Measurements from ENCODE around the gene SPATA21.
"Not testable (repeated sequence)": the region's sequence is repeated elsewhere in the genome, so short reads cannot be mapped to it uniquely, and the experiment has no call there.

SPATA21 gene, protein sequence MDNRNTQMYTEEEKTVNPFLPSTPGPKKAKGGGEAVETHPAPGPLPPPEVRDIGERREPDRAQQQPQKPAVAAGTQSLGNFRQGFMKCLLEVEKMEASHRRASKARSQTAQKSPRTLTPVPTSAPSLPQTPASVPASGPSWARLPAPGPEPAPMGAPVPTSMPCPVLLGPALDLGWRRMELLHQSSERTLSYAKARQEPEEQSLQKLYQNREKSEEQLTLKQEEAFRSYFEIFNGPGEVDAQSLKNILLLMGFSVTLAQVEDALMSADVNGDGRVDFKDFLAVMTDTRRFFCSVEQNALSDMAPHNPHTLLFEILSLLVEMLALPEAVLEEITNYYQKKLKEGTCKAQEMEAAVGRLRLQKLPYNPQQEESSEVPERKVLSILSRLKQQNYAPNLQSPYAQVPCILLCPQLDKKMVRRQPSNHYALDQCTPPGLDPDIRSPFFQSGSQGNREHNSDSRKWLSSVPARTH

DNA sequence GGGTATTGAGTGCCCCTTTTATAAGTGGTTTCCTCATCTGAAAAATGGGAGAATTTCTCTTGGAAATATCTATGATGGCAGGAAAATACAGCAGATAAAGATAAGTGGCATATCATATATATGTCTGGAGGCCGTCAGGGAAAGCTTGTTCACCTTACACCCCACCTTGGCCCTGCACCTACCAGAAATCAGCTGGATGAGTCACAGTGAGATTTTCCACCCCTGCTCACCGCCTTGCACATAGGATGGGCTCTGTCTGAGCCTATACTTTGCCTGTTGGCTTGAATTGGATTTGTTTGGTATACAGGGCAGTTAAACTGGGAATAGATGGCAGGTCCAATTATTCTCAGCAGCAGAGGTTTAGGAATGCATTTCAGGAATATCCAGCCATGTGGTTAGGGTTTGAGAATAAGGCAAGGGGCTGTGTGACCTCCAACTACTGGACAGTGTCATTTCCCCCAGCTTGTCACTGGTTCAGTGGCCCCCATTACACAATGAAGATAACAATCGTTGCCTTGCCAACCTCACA lies at the start of gene SPATA21:
SPATA21 (minus strand) TSS at position 479 of the 529 bp plus-strand sequence. CDS start 6,053 bp downstream, outside the sequence.
- no peak for DNase-seq

DNA sequence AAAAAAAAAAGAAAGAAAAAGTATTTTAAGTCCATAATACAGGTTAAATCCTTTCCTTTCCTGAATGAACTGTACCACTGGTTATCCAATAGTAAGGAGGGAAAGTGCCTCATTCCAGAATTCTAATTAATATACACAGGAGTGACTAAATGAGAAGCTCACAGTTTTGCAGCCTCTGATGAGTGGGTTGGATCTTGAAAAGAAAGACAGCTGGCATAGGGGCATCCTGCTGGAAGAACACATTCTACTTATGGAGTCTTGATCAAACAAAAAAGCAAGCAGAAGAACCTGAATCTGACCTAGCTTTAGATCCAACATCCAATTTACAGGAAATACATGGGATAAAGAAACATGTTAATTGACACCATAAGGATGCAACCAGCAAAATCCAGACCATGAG lies 49.8 kb upstream of the SPATA21 start:
- not testable (repeated sequence) for DNase-seq

DNA sequence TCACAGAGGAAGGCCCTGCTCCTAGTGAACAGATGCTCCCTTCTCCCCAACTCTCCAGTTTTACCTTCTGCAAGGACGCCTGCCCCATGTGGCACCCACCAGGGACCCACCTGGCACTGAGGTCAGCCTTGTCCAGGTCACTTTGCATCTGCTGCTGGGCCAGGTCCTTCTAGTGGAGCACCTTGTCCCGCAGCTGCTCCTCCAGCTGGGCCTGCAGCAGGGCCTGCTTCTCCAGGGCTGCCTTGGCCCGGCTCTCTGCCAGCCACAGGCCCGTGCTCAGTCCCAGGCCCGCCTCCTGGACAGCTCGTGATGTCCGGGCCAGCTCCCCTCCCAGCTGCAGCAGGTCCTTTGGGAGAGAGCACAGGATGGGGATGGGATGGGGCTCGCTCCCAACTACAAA lies 49.1 kb upstream of the SPATA21 start:
- not testable (repeated sequence) for DNase-seq

DNA sequence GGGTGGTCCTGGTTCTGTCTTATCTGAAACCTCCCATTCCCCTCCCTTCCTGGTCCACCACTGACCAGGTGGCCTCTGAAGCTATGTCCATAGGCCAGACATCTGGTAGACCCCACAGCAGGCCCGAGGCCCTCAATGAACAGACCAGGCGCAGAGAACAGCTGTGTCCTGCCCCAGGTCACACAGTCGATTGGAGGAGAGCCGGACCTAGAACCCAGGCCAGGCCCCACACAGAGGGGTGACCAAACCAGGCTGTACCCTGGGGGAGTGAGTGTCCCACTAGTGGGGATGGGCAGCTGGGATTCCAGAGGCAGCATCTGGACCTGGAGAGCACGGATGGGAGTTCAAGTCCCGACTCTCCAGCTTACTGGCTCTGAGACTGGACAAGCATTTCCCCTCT lies 47.7 kb upstream of the SPATA21 start:
- DNase-seq: no peak

DNA sequence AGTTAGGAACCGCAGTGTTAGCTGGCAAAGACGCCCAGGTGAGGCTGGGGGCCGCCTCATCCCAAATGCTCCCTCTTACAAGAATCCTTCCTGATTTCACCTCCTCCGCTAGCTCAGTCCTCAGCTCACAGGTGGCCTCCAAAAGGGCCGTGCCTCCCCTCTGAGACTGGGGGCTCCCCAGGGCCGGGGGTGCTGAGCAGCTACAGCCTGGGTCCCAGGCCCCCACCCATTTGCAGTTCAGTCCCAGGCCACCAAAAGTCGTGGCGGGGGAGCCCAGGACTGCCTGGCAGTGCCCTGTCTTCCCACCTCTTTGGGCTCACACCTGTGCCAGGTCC lies 47.2 kb upstream of the SPATA21 start:
- no peak for DNase-seq

DNA sequence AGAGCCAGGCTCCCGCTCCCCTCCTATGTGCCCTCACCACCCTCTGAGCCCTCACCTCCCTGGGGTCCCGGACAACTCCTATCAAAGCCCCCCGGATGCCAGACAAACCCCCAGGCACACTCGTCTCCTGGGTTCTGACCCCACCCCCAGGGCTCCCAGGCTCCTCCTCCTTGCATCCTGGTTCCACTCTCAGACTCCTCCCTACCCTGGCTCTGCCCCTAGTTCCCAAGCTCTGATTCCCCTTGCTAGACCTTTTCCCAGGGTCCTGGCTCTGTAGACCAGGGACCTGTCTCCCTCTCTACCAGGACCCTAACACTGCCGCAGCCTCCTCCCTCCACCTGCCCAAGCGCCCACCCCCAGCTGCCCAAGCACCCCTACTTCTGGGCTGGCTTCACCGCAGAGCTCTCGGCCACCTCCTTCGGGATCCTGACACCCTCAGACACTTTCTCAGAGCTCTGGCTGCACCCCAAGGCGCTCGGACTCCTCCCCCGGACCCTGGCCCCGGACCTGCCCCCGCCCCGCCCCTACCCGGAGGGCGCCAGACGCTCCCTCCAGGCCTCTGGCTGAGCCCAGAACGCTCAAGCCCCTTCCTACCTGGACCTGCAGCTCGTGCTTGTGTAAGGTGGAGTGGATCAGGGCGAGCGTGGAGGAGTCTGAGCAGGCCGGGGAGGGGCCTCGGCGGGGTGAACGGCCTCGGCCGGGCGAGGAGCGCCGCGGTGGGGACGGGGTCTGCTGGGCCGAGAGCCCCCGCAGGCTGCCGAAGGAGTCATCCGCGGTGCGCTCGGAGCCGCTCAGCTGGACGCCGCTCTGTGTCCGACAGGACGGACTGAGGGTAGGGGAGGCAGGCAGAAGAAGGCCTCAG lies 46.6 kb upstream of the SPATA21 start:
- not testable (repeated sequence) for DNase-seq

DNA sequence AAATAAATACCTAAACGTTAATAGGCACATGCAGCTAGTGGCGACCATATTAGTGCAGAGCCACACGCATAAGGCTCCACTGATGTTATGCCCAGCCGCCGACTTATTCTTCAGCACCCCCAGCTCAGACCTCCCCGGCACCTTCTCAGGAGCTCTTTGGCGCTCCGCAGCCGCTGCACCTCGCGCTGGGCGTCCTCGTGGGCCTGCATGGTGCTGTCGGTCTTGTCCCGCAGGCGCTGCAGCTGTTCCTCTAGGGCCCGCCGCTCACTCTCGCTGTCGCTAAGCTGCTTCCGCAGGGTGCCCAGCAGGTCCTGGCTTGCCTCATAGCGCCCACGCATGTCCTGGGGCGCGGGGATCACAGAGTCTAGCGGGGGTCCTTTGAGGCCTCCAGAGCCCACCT lies 45.9 kb upstream of the SPATA21 start:
- not testable (repeated sequence) for DNase-seq

DNA sequence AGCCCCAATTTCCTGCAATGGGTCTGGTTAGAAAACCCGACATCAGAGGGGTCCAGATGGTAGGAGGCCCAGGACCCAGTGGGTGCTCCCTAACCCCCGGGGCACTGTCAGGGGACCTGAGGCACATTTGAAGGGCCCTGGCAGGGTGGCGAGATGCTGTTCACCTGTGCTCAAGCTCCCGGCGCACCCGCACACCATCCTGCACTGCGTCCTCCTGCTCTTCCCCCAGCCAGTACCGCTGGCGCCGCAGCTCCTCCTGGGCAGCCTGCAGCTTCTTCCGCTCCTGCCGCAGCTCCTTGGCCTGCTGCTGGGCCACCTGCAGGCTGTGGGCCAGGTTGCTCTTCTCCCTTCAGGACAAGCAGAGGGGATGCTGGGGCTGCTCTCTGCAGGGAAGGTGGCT lies 40.9 kb upstream of the SPATA21 start:
- DNase-seq: no peak

DNA sequence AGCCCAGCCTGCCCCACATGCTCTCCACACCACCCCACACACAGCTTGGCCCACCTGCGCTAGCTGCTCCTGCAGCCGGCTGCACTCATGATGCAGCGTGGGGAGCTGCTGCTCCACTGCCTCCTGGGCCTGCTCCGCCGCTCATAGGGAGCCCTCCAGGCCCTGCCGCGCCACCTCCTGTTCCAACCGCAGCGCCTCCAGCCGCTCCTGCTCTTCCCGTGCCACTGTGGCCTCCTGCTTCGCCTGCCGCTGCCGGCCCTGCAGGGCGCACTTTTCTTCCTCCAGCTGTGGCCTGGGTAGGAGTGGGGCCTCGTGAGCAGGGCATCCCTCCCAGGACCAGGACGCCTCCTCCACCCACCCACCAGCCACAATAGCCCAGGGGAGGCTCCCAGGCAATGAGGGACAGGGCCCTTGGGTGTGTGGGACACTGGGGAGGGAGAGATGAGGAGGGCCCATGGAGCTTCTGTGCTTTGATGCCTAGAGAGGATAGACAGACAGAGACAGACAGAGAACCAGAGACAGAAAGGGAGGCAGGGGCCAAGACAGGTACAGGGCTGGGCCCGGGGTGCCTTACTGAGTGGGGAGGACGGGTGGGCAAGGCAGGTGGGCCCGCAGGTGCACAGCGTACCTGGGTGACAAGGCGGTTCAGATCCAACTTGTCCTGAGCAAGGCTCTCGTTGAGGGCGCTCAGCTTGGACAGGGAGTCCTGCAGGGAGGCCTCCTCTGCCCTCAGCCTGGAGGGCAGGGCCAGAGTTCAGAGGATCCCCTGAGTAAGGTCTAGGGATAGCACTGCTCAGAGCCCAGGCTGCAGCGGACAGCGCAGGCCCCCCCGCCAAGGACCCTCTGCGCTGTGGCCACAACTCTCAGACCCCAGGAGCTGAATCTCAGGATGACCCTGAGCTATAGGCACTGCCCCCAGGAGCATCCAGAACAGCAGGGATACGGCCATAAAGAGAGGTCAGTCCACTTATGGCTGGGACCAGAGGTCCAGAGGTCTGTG lies 38.8 kb upstream of the SPATA21 start:
- not testable (repeated sequence) for DNase-seq

DNA sequence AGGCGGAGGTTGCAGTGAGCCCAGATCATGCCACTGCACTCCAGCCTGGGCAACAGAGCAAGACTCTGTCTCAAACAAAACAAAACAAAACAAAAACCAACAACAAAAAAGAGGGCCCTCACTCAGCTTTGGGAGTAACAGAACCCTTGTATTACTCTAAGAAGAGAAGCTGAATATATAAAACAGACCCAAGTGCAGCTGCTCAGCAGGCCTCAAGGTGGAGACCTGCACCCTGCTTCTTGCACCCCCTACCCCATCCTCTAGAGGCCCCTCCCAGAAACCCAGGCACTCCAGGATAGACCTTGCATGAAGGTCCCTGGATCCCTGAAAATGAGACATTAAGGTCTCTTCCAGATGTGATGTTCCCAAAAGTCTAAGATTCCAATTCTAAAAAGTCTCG lies 37.7 kb upstream of the SPATA21 start:
- DNase-seq: not testable (repeated sequence)

DNA sequence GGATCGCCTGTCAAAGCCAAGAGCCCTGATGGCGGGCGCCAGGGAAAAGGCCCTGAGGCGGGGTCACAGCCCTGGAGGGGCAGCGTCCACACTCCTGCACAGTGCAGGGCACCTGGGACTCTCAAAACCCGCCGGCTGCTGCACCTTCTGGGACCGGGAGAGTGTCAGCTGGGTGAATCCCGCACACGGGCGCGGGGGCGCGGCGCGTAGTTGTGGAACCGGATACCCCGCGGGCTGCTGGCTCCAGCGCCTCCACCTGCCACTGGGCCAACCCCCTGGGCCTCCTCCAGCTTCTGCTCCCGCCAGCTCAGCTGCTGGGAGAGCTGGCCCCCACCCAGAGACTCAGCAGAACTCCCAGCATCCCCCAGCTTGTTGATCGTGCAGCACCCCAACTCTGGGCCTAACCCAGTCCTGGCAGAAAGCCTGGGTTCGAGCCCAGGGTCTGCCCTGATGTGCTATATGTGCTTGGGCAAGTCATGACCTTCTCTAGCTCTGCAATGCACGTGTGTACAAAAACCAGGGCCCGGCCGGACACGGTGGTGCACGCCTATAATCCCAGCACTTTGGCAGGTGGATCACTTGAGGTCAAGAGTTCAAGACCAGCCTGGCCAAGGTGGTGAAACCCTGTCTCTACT lies 37.1 kb upstream of the SPATA21 start:
- DNase-seq: no peak

DNA sequence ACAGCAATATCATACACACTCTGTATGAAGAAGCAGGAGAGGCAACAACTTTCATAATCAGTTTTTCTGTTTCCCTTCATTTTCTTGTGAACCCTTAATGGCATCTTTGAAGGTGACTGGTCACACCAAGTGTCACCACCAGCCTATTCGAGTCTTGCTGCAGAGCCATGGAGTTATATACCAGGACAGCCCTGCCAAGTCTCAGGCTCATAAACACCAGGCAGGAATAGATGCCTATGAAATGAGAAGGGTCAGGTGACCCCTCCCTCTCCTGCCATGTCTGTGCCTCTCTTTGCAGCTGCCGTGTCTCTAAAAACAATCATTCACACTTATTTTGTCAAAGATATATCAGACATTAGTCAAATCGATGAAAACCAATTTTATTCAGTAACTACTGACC lies 31.3 kb upstream of the SPATA21 start:
- DNase-seq: no peak

DNA sequence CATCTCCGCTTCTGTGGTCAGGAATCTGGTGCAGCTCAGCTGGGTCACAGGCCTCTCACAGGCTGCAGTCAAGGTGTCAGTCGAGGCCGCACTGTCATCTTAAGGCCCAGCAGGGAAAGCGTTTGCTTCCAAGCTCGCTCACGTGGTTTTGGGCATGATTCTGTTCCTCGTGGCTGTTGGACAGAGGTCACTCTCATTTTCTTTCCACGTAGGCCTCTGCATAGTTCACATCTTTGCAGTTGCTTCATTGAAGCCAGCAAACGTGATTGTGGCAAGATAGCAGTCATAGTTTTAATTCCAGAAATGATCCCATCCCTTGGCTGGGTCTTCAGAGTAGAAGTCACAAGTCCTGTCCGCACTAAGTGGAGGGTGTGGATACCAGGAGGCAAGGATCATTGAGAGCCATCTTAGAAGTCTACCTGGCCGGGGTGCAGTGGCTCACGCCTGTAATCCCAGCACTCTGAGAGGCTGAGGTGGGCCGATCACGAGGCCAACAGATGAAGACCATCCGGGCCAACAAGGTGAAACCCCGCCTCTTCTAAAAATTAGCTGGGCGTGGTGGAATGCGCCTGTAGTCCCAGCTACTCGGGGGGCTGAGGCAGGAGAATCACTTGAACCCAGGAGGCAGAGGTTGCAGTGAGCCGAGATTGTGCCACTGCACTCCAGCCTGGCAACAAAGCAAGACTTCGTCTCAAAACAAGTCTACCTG lies 27.8 kb upstream of the SPATA21 start:
- no peak for DNase-seq

DNA sequence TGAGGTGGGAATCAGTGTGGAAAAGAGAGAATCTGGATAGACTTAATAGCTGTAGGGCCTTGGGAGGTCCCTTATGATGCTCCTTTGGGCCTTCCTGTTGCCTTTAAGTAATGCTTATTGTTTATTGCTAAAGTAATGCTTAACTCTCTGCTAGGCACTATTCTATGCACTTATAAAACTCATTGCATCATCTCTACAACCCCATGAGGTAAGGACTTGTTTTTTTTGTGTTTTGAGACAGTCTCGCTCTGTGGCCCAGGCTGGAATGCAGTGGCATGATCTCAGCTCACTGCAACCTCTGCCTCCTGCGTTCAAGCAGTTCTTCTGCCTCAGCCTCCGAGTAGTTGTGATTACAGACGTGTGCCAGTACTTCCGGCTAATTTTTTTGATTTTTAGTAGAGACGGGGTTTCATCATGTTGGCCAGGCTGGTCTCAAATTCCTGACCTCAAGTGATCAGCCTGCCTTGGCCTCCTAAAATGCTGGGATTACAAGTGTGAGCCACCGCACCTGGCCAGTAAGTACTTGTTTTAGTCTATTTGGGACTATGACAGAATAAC lies 25.6 kb upstream of the SPATA21 start:
- DNase-seq: no peak

DNA sequence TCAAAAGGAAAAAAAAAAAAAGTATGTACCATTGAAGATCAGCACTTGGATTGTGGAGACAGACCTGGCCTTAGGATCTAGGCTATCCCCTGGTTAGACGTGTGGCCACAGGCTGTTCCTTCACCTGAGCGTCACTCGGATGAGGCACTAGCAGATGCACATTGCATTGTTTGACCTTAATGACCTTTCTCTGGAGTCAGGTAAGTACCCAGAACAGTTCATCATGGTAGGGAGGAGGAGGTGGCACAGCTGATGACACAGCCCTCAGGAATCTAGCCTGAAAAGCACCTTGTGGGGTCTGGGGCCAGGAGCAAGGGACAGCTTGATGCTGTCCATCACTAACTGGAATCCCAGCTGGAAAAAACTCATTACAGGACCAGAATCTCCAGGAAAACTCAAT lies 24.5 kb upstream of the SPATA21 start:
- no peak for DNase-seq

DNA sequence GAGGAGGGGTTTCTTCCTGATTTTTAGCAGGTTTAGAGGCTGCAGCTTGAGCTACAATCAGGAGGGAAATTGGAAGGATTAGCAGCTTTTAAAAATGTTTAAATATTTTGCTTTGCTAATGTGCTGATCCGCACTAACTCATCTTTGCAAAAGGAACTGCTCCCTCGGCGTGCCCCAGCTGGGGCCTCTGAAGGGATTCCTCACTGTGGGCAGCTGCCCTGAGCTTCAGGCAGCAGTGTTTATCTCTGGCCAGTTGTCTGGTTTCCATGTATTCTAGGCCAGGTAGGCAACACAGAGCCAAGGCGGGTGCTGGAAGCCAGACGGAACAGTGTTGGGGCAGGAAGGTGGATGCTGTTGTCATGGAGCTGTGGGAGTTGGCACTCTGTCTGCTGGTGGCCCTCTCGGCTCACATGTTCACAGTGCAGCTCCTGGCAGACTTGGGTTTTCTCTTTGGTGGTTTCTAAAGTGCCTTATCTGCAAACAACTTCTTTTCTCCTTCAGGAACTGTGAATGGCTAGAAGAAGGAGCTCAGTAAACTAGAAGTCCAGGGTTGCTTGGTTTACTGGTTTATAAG lies 22.2 kb upstream of the SPATA21 start:
- DNase-seq: no peak

DNA sequence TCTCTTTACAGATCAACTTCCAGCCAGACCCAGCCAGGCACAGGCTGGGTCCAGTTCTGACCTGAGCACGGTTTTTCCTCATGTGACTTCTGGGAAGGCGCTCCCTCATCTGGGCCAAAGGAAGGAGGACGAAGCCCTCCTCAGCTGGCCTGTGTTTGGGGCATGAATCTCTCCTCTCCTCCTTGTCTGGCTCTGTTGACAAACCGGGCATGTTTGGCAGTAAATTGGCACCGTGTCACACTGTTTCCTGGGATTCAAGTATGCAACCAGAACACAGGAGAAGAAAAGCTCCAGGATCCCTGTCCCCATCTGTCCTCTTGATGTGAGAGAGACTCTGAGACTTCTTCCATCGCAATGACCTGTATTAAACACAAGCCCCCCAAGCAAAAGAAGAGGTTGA lies 21.6 kb upstream of the SPATA21 start:
- no peak for DNase-seq

DNA sequence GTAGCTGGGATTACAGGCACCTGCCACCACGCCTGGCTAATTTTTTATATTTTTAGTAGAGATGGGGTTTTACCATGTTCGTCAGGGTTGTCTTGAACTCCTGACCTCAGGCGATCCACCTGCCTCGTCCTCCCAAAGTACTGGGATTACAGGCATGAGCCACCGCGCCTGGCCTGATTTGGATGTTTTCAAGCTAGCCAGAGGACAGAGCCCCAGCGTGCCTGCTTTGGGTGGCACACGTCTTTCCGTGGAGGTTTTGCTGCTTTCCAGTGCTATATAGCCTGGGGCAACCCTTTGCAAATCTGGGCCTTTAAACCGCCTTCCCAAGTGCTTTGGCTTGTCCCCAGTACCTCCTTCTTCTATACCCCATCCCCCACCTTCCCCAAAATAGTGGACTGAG lies 18.9 kb upstream of the SPATA21 start:
- DNase-seq: not testable (repeated sequence)

DNA sequence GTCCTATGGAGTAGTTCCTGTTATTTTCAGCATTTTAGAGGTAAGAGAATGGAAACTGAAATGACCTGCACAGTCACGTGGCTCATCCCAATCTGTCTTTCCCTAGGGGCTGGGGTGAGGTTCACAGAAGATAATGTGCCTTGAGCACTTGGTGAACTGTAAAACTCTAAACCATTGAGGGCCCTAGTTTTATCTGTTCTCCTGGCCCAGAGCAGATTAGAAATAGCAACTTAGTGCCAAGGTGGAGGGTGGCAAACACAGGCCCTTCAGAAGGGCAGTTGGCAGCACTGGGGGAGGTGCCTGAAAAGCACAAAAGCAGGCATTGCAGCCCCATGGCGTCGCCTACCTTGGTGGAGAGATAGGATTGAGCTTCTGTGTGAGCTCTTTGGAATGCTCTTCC lies 17.7 kb upstream of the SPATA21 start:
- not testable (repeated sequence) for DNase-seq

DNA sequence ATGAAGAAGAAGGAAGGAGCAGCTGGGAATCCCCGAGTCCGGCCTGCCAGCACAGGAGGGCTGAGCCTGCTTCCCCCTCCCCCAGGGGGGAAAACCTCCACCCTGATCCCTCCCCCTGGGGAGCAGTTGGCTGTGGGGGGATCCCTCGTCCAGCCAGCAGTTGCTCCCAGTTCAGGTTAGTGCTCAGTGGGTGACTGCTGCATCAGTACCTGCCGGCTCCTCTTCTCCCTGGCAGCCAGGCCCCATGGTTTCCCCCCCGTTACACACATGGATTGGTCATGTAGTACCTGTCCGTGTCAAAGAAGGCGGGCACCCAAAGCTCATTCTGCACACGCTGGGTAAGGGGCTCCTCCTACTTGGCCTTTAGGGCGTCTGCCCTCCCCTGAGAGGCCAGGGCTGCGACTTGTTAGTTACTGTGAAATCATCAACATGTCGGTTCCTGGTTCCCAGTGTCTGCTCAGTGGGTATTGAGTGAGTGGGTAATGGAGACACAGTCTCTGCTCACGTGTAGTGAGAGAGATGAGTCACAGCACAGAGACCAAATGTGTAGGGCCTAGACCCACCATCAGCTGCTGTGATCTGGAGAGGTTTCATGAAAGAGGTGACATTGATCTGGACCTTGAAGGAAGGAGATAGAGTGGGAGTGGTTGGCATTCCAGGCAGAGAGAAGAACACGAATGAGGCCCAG lies 14.8 kb upstream of the SPATA21 start:
- DNase-seq: no peak

Data from suppressor macrophage treated with lipopolysaccharide for 4 hours (primary cell).